Measurements from ENCODE around the gene KMO.

DNA sequence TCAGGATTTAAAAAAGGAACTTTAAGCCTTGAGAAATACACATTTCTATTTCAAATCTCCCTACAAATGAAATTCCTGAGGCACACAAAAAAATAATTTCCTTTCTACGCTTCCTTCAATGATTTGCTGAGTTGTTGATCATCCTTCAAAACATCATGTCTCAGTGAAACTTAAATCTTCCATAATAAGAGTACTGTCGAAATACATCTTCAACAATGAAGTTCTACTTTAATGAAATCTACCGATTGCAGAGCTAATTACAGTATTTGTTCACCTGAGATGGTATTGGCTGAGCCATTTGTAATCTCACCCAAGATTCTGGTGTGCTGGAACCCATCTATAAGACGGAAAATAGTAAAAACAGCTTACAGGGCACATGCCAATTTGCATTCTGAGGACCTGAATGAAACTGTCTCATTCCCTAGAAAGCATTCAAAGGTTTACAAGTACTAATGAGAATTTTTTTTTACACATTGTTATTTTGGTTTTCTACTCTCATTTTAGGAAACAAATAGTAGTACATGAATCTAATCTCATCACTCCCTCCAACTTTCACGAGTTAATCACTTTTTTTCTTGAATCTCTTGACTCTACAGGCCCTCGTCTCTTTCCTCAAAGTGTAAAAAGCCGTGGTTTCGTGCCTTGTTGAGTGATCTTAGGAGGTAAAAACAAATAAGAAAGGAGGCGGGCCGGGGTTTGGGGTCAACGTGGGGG is 106.9 kb downstream of the KMO start:
- TF ChIP-seq, protein P1, sequence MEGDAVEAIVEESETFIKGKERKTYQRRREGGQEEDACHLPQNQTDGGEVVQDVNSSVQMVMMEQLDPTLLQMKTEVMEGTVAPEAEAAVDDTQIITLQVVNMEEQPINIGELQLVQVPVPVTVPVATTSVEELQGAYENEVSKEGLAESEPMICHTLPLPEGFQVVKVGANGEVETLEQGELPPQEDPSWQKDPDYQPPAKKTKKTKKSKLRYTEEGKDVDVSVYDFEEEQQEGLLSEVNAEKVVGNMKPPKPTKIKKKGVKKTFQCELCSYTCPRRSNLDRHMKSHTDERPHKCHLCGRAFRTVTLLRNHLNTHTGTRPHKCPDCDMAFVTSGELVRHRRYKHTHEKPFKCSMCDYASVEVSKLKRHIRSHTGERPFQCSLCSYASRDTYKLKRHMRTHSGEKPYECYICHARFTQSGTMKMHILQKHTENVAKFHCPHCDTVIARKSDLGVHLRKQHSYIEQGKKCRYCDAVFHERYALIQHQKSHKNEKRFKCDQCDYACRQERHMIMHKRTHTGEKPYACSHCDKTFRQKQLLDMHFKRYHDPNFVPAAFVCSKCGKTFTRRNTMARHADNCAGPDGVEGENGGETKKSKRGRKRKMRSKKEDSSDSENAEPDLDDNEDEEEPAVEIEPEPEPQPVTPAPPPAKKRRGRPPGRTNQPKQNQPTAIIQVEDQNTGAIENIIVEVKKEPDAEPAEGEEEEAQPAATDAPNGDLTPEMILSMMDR (conservative IDR thresholded peaks at IDR 0.05) = no peak
- TF ChIP-seq EZH2 (IDR thresholded peaks at IDR 0.05; ENCODE audit: low read depth) = no peak
